Activated CD4-positive, CD25-positive, alpha-beta regulatory T cell treated with anti-CD3 and anti-CD28 coated beads, Interleukin-2, amount 50 U/mL, for 16 hours (primary cell): Measurements from ENCODE around the gene TBC1D9B.

ENCODE experiments used
- DNase-seq: peaks from one replicate; pipeline ENCODE4 v3.0.0-alpha.2; 2020; ENCODE audit warnings: low read depth, low spot score

Gene TBC1D9B

GRCh38 chr5:179906795-179907555 lies 722 bp downstream of the TBC1D9B start:
- no peak for DNase-seq

GRCh38 chr5:179906294-179906794 lies 1.4 kb downstream of the TBC1D9B start:
- DNase-seq, result no peak

- no peak for DNase-seq
These were observed 2.5 kb downstream of the TBC1D9B start for GRCh38 chr5:179905161-179905560.

GRCh38 chr5:179904463-179905160 lies 3.1 kb downstream of the TBC1D9B start:
- DNase-seq, result no peak

- no peak for DNase-seq
These were observed 4.9 kb downstream of the TBC1D9B start for GRCh38 chr5:179902763-179903158.

GRCh38 chr5:179901915-179902762 lies 5.6 kb downstream of the TBC1D9B start:
- no peak for DNase-seq

GRCh38 chr5:179901462-179901861 lies 6.2 kb downstream of the TBC1D9B start:
- DNase-seq, result no peak

- DNase-seq, result no peak
These were observed 7.0 kb downstream of the TBC1D9B start for GRCh38 chr5:179900711-179901110.

GRCh38 chr5:179900206-179900605 lies 7.5 kb downstream of the TBC1D9B start:
- DNase-seq, result no peak

GRCh38 chr5:179895861-179896260 lies 11.8 kb downstream of the TBC1D9B start:
- DNase-seq, result no peak

GRCh38 chr5:179893958-179894895 lies 13.5 kb downstream of the TBC1D9B start:
- DNase-seq, result no peak

- no peak for DNase-seq
These were observed 14.4 kb downstream of the TBC1D9B start for GRCh38 chr5:179893076-179893957.

GRCh38 chr5:179892255-179892654 lies 15.4 kb downstream of the TBC1D9B start:
- DNase-seq, result no peak

GRCh38 chr5:179890751-179891682 lies 16.7 kb downstream of the TBC1D9B start:
- no peak for DNase-seq

GRCh38 chr5:179889885-179890284 lies 17.8 kb downstream of the TBC1D9B start:
- no peak for DNase-seq

- DNase-seq, result no peak
These were observed 19.9 kb downstream of the TBC1D9B start for GRCh38 chr5:179887802-179888201.

GRCh38 chr5:179887095-179887494 lies 20.6 kb downstream of the TBC1D9B start:
- no peak for DNase-seq

- no peak for DNase-seq
These were observed 21.3 kb downstream of the TBC1D9B start for GRCh38 chr5:179886190-179886911.
